K562 (cell line): ENCODE results near the gene CCDC183. TPM values are rescaled to one million over a fixed set of nuclear protein-coding genes. Genes with fewer than 3 reads are reported as not detected.

Experiments
- CBX3 ChIP-seq, 2 experiments: IDR thresholded peaks; 1 replicate in 1 of 2; 2 replicates in 1 of 2; pipeline ENCODE4 v1.6.1; 2012; ENCODE audit warnings: inconsistent platforms in 2 of 2, low read length in 2 of 2, borderline replicate concordance in 1 of 2, control low read depth in 1 of 2
- IRF9 ChIP-seq: fragments of 450-650 bp; IDR thresholded peaks from 2 replicates; pipeline ENCODE4 v1.6.1; 2016; ENCODE audit warnings: missing biosample characterization, missing genetic modification characterization
- MAFG ChIP-seq: fragments of 450-650 bp; conservative IDR thresholded peaks from 2 replicates; pipeline ENCODE4 v1.6.1; 2016; ENCODE audit warnings: missing genetic modification characterization, missing compliant biosample characterization
- OTX1 ChIP-seq: fragments of 450-650 bp; formaldehyde crosslinking; IDR thresholded peaks from 2 replicates; pipeline ENCODE4 v1.4.0; 2022; ENCODE audit warnings: mild to moderate bottlenecking
- PHB2 ChIP-seq: fragments of 450-650 bp; IDR thresholded peaks from 2 replicates; pipeline ENCODE4 v1.6.1; 2017; ENCODE audit warnings: low read depth
- SFPQ ChIP-seq: fragments of 200-400 bp; formaldehyde crosslinking; IDR thresholded peaks from 2 replicates; pipeline ENCODE4 v1.6.1; 2017; ENCODE audit warnings: mild to moderate bottlenecking, low read depth, low read length, moderate library complexity
- TRIM25 ChIP-seq: fragments of 450-650 bp; IDR thresholded peaks from 2 replicates; pipeline ENCODE4 v1.7.0; 2016; ENCODE audit warnings: borderline replicate concordance
- ZBTB2 ChIP-seq: fragments of 450-650 bp; IDR thresholded peaks from 2 replicates; pipeline ENCODE4 v1.6.1; 2016; ENCODE audit warnings: antibody characterized with exemption
- ZKSCAN3 ChIP-seq: fragments of 250-450 bp; sonication (Bioruptor Pico); IDR thresholded peaks from 2 replicates; pipeline ENCODE4 v1.4.0; 2020
- ZNF133 ChIP-seq: fragments of 250-450 bp; sonication (Bioruptor Pico); IDR thresholded peaks from 2 replicates; pipeline ENCODE4 v1.4.0; 2020; ENCODE audit warnings: mild to moderate bottlenecking
- ZNF239 ChIP-seq: fragments of 250-450 bp; sonication (Bioruptor Pico); IDR thresholded peaks from 2 replicates; pipeline ENCODE4 v1.4.0; 2020; ENCODE audit warnings: mild to moderate bottlenecking
- ZNF277 ChIP-seq: fragments of 250-450 bp; sonication (Bioruptor Pico); IDR thresholded peaks from 2 replicates; pipeline ENCODE4 v1.8.0; 2022; ENCODE audit warnings: inconsistent platforms, mild to moderate bottlenecking, moderate library complexity, borderline replicate concordance
- ZNF586 ChIP-seq: fragments of 450-650 bp; formaldehyde crosslinking; conservative IDR thresholded peaks from 2 replicates; pipeline ENCODE4 v1.4.0; 2020; ENCODE audit warnings: mild to moderate bottlenecking, moderate library complexity
- ZNF655 ChIP-seq: fragments of 250-450 bp; sonication (Bioruptor Pico); IDR thresholded peaks from 2 replicates; pipeline ENCODE4 v1.5.0; 2021
- ZNF75A ChIP-seq: fragments of 450-650 bp; formaldehyde crosslinking; IDR thresholded peaks from 2 replicates; pipeline ENCODE4 v1.4.0; 2020; ENCODE audit warnings: mild to moderate bottlenecking
- polyA plus RNA-seq, 8 experiments: library from polyadenylated mRNA; depleted of rRNA in 4 of 8; stranded (reverse) in 5 of 8; unstranded in 3 of 8; fragments of >200 nt; fragmentation: Nextera tagmentation in 2 of 8; fragmentation: Illumina TruSeq in 1 of 8; extraction: Ambion mirVana in 2 of 8; extraction: Trizol in 1 of 8; gene quantifications; 2 replicates each; pipeline versions ENCODE4 v1.2.1 to v1.2.3, GENCODE V29; 2011 to 2014; ENCODE audit warnings: inconsistent platforms in 1 of 8, missing spikeins in 1 of 8
- total RNA-seq, 7 experiments: library from RNA; depleted of rRNA in 6 of 7; stranded (reverse); fragments of >200 nt in 6 of 7; fragmentation: Illumina TruSeq in 2 of 7; extraction: Trizol in 2 of 7; gene quantifications; 2 replicates each; pipeline versions ENCODE4 v1.2.1 to v1.2.3, GENCODE V29; 2011 to 2021; ENCODE audit warnings: low replicate concordance in 1 of 7

CCDC183 gene
- total and polyA plus RNA-seq, 9 of the 15 experiments (the other 6 are each of a cell fraction or from before 2014, with no cell fraction given): 0.21 to 0.60 (median 0.29) TPM; not detected in 4

GRCh38 chr9:136807281-136808074 is 11.3 kb downstream of the CCDC183 start, which contains the start of gene RABL6 (continued):
- TF ChIP-seq IRF9 (tag) (no peak), ZNF586 (CRISPR knock-in tag) (no peak), ZKSCAN3 (no peak), ZNF75A (no peak), ZNF655 (CRISPR knock-in tag) (no peak), ZBTB2 (peak; percentile 67), CBX3 (IDR thresholded peaks at IDR 0.05; ENCODE audit: borderline replicate concordance in 1 of 2, low read length in 2 of 2) (peak in 1 of 2 experiments; percentile 14; a peak in 1 of 3 replicates), TRIM25 (no peak), ZNF277 (CRISPR knock-in tag) (no peak), OTX1 (CRISPR knock-in tag) (no peak), ZNF239 (CRISPR knock-in tag) (no peak), PHB2 (no peak), ZNF133 (CRISPR knock-in tag) (no peak), MAFG (tag) (no peak), SFPQ (no peak)
